ENCODE measurements around the gene RTP3.

Gene RTP3

DNA sequence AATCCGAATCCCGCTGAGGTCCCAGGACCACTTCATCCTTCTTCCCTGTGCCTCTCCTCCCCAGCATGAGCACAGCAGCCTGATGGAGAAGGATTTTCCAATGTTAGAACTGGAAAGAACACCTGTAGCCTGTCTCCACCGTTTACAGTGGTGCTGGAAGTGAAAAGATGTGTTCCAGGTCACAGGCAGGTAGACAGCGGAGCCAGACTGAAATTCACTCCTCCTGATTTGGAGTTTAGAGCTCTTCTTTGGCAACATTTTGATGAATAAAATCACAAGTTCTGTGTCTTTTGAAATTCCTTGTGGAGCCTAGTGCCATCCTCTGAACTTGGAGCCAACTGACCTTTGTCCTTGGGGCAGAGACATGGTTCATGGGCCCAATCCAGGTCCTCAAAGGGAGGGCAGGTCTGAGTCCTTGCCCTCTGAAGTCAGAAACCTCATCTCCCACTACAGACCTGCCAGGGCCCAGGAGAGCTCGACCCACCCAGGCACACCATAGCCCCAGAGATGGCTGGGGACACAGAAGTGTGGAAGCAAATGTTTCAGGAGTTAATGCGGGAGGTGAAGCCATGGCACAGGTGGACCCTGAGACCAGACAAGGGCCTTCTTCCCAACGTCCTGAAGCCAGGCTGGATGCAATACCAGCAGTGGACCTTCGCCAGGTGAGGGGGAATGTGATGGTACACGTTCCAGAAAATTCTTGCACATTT, at the start of gene RTP3:
TSS of gene RTP3 (plus strand) at position 421 of the 710 bp plus-strand sequence. CDS start at position 508, 87 bp downstream.
- no peak for DNase-seq

DNA sequence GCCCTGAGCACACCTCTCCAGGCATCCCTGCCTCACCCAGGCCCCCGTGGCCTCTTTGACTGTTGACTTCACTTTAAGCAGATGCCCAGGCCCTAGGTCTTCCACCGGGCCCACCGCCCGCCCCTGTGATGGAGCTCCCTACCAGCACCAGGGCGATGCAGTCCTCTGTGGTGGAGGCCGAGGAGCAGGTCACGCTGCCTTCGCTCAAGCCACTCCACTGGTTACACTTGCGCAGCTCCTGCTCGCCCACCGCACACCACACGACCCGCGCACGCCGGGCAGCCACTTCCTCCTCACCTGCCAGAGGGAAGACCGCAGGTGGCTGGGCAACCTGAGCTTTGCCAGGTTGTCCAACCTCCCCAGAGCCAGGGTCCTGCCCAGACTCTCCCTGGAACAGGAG, 49.1 kb upstream of the RTP3 start:
- no peak for DNase-seq

DNA sequence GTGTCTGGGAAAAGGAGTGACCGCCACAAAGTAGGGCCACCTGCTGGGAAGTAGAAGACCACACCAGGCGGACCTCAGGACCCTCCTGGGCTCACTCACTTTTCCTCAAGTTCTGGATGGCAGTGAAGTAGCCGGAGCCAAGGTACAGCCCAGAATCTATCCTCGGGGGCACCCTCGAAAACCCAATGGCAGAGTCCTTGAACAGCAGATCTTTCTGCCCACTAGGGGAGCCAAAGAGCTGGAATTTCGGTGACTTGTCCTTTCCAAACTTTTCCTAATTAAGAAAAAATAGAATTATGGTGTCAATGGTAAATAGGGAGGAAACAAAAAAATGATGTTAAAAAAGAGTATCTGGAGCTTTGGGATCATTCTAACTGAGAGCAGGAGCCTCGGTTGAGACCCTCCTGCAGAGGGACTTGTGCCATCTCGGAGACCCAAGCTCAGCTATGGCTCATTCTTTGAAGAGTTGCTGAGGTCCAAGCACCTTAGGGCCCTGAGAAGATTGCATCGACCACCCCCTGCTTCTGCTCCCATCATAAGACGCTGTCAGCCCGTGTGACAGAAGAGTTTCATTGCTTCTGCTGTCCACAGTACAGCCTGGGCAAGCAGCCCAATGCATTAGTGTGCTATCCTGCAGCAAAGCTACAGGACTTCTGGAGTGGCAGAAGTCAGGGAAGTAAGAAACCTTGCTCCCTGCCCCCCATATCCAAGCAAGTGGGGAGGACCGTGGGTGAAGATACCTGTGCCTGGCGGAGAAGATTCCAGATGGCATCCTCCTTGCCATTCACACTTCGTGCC, 47.8 kb upstream of the RTP3 start:
- DNase-seq = no peak

DNA sequence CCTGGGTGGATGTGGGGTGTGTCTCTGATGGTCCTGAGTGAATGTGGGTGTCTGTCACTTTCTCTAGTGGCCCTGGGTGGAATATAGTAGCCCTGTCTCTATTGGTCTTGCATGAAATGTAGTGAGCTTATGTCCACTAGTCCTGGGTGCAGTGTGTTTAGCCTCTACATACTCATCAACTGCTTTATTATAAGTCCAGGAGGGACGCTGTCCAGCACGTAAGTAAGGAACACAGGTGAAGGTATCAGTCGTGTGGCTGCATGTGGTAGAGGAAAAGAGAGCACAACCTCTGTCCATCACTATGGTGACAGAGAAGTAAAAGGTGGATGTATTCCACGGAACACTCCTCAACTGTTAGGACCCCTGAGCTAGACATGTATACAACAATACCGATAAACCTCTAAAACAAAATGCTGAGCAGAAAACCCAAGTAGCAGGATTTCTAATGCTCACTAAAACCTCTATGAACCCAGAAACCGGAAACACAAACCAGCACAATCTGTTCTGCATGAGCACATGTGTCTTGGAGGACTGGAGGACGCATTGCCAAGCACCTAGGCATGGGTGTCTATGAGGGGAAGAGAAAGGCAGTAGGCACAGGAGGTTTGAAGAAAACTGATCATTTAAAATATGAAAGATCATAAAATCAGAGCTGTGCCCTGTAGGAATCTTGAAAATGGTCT, 44.1 kb upstream of the RTP3 start:
- no peak for DNase-seq

DNA sequence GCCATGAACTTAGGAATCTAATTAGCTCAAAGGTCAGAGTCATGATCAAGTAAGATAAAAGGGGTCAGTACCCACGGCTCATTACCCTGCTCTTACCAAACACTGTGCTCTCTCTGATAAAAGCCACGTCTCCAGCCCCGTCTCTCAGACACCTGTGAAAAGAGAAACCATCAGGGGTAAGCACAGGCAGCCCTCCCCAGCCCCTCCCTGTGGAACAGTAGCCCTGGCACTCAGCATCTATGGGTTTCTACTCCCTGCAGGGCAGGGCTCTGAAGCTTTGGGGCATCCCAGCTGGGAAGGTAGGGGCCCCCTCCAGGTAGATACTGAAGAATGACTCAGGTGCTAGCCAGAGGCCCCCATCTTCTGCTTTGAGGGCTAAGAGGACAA, 43.6 kb upstream of the RTP3 start:
- DNase-seq = no peak

DNA sequence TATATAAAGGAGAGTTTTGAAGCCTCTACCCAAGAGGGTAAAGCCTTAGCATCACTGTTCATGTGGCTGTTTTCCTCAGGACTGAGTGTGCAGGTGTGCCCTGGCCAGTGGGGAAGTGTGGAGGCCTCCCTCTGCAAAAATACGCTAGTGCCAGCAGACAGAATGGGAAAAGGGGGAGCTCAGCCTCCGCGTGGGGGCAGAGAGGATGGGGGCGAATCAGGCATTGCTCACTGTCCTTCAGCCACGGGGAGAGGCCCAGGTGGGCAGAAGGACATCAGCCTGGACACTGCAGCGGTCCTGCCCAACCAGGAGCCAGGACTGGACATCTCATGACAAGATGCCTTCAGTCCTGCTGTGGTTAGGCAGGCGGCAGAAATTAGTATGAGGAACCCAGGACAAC, 43.2 kb upstream of the RTP3 start:
- DNase-seq = no peak

DNA sequence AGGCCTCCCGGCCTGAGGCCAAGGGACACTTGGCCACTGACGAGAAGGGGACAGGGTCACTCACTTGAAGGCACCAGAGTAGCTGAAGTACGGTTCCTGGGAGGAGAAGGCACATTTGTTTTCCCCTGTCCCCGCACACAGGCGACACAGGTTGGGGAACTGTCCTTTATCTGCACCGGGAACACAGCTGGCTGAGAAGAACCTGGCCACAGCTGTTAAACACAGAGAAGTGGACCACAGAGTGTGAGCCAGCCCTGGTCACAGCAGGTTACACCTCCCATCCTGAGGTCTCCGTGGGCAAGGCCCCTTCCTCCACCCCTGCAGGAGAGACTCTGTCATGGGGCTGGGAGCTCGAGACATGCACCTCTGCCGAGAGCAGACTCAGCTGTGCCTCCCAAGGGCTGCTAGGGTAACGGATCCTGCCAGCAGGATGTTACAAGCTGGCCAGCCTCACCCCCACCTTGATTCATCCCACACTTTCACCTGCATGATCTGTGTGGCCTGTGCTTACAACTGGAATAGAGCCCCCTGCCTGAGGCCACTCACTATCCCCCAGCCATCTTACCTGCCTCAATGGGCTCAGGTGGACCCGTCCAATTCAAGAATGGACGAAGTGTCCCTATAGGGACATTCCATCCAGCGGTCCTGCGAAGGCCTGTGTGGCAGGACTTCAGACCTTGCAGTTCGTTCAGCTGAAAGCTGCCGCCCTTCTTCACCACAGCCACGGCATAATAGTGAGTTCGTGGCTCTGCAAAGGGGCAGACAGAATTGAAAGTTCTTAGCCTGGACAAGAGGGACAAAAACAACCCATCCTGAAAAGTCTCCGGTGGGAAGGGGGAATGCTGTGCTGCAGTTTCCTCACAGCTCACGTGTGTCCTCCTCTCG, 42.3 kb upstream of the RTP3 start:
- DNase-seq = no peak

DNA sequence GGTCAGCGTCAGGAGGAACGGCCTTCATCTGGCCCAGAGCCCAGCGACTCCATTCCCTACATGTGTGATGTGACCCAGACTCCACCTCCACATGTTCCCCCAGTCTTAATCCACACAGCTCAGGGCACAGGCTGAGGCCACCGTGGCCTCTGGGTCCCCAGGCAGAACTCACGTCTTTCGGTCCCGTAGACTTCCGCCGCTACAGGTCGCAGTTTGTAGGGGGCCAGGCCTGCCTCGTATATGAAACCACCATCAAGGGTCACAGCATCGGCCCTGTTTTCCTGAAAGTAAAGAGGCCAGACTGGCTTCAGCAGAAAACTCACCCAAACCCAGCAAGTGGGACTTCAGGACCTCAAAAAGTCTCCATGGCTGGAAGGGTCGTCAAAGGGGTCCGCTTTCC, 41.7 kb upstream of the RTP3 start:
- DNase-seq = no peak

DNA sequence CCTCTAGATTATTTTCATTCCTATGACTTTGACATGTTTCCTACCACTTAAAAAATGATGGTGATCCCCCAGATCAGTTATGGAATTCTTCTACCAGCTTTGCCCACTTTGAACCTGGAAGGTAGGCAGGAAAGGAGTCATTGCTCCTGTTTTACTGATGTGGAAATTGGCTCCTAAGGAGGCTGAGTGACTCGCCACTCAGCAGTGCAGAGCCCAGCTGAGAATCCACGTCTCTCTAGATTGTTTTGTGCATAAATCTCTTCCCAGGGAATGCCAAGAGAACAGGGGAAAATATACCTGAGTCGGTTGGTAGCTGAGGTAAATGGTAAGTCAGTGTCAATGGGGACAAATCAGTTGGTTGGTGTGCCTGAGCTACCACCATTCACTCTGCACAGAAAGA, 37.7 kb upstream of the RTP3 start:
- DNase-seq = no peak

DNA sequence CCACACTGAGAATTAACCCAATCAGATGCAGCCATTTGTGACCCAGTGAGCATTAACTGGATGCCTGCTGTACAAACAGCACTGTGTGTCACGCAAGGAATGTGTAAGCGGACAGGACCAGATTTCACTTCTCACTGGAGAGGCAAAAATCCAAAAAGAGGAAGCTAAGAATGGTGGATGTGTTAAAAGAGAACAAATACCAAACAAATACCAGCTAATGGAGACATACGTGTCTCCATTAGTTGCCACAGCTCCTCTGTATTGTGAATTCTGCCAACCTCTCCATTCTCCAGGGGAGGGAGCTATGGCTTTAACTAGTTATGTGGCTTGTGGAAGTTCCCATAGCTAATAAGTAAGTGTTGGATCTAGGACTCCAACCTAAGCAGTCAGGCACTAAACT, 35.7 kb upstream of the RTP3 start:
- DNase-seq = no peak

DNA sequence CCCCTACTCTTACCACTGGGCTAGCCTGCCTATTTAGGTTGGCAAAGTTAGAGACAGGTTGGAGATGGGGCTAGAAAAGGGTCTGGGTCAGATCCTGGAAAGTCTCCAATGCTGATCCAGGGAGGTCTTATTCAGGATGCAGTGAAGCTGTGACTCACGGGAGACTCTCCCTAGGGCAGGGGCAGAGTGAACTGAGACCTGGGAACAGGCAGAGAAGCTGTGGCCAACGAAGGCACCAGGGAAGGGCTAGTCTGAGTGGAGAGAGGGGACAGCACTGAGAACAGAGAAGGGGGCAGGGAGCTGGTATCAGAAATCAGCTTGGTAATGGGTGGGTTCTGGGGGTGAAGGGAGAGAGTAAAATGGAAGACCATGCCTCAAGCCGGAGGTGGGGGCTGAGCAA, 35.3 kb upstream of the RTP3 start:
- no peak for DNase-seq

DNA sequence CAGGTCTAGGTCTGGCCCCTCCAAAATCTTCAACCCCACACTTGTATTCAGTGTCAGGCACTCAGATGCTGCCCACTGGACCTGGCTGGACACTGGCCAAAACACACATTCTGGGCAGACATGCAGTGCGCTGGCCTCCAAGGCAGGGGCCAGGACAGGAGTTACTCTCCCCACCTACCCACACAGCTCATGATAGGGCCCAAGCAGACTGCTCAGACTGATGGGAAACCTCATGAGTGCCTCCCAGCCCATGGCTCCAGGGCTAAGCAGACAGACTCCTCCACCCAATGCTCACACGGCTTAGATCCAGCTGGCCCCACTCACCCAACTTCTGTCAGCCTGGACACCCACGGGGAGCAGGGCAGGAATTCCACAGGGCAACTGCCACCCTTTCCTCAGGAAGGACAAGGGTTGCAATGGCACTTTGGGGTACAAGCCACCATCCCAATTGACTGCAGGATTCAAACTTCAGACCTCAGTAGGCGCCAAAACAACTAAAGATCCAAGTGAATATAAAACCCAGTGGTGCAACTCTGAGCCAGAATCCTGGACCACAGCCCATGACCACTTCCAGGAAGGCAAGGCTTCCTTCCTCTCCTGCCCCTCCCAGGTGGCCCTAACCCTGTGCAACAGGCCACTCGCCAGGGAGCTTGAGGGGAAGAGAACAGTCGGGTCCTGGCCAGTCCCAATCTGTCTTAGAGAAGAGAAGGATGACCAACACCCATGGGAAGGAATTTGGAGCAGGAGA, 34.5 kb upstream of the RTP3 start:
- DNase-seq = no peak

DNA sequence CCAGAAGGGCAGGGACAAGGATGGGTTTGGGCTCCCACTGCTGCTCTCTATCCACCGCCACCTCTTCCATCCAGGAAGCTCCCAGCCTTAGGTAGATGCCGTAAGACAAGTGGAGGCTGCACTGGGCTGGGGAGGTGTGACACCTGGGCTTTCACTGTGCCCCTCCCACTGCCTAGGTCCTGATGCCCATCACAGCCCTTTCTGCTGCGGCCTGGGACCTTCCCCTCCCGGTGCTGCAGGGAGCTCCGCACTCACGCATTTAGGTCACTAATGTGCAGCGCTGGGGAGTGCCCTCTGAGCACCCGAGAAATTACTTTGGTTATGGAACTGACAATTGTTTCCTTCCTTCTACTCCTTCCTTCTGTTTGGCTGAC, 33.9 kb upstream of the RTP3 start:
- DNase-seq = no peak

DNA sequence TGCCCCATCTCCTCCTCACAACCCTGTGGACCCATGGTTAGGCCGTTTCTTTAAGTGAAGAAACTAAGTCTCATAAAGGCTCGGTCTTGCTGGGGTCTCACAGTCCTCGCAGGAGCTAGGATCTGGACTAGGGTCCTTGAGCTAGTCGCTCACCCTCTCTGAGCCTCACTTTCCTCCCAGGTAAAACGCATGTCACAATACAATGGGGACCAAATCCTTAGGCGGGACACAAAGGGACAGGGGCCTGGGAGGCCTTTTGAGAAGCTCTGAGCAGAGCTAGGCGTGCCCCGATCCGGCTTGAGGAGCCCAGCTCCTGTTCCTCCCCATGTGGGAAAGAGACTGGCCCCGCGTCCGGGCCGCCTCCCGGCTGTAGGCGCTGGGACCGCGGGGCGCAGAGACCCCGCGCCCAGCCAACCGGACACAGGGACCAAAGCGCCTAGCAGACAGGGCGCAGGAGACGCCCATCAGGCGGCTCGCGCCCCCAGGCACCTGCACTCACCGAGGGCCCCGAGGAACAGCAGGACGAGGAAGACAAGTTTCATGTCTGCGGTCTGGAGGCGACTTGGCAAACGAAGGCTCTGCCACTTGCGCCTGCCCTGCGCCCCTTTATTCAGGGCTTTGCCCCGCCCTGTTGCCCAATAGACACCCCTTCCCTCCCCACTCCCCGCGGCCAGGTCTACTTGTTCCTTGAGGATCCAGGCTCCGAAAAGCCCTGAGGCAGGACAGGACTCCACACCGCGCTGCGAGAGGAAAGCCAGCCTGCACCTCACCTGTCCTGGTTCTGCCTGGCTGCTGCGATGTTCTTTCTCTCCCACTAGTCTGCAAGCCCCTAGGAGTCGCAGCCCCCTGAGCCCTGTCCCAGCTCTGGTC, 33.2 kb upstream of the RTP3 start, which contains the start of gene LTF:
TSS of gene LTF (minus strand) at position 580 of the 870 bp plus-strand sequence. CDS start at position 542, 38 bp downstream.
- no peak for DNase-seq

DNA sequence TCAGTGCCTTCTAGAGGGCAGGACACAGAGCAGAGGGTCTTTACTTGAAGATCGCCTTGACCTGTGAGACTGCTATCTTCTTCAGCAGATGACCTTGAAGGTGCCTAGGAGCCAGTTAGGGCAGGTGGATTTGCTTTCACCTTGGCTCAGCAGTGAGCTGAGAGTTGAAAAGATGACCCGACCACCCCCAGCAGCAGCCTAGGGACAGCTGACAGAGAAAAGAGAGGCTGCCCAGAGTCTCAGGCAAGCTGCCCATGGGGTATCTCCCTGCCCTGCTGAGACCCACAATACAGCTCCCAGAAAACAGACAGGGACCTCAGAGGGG, 32.6 kb upstream of the RTP3 start:
- no peak for DNase-seq

DNA sequence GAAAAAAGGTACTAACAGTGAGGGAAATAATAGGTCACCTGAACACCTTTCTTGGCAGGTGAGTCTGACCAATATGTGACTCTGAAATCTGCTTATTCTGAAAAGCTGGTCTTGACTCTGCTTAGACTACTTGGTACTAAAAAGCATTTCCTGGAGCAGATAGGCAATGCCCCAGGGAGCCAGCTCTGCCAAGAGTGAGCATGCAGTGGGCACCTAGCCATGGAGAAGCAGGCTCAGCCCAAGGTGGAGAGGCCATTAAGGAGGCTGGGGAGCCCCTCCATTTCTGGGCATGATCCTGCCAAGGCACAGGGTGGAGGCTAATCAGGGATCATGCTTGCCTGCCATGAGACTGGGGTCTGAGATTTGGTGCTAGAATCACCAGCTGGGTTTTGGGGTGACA, 31.5 kb upstream of the RTP3 start:
- DNase-seq = no peak

DNA sequence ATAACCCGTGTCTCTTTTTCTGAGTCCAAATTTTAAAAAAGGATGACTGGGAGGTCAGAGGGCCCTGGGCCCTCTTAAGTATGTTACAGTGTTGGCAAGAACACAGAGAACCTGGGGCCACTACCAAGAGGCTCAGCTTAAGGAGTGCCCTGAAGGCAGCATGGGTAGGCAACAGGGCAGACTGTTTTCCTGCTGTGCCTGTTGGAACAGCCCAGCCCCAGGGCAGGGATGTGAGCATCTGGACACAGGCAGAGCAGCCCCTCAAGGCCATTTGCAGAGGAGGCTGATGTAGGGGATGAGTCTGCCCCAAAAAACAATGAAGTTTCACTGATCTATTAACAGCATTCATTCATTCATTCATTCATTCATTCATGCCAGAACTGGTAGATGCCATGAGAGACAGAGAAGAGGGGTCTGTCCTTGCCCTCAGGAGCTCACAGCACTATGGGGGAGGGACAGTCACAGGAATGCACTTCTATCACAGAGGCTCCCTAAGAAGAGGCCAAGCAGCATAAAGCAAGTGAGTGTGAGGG, 30.8 kb upstream of the RTP3 start:
- DNase-seq = no peak

DNA sequence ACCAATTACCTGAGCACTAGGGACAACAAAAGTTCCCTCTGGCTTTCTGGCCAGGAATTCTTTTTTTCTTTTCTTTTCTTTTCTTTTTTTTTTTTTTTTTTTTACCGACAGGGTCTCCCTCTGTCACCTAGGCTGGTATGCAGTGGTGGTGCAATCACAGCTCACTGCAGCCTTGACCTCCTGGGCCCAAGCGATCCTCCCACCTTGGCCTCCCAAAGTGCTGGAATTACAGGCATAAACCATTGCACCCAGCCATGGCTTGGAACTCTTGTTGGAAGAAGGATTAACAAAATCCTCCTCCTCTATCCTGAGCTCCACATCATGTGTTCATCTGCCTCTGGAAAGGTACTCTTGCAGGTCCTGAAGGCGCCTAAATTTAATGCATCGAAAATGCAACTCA, 30.2 kb upstream of the RTP3 start:
- no peak for DNase-seq

DNA sequence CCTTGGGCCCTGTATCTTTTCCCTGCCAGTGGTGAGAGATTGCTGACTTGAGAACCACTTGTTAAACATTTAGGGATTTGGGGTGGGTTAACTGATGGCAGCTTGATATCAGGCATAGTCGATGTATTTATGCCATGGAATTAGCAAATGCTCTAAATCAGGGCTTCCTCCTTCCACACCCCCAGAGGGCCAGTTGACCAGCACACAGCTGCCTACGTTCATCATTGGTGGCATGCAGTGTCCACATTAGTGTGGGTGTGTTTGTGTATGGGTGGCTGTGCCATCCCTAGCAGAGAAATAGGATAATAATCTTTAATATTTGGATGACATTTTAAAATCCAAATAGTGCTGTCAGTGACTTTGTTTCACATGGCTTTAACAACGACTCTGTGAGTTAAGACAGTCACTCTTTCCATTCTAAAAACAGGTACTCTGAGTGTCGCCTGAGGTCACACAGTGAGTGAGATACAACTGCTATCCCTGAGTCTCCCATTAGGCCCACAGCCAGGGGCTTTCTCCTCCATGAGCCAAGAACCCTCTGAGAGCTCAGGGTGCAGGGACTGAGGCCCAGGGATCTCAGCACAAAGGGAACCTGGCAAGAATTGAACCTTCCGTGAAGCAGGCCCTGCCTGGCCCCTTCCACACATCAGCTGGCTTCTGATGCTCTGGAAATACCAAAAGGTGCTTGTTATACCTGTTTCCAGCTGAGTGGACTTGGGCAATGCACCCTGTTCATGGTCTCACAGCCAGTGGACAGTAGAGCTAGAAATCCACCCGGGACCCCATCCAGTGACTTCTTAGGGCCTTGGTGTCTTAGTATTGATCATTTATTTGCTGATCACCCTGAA, 28.8 kb upstream of the RTP3 start:
- no peak for DNase-seq
